Measurements from ENCODE around the gene GNLY. TPM values are rescaled to one million over a fixed set of nuclear protein-coding genes. Genes with fewer than 3 reads are reported as not detected.
"Not testable (repeated sequence)": the region's sequence is repeated elsewhere in the genome, so short reads cannot be mapped to it uniquely, and the experiment has no call there.

GNLY gene
- polyA plus RNA-seq, 1 experiment = not detected

GRCh38 chr2:85668009-85668856 lies 25.9 kb upstream of the GNLY start, which contains the start of gene SFTPB:
Gene SFTPB (minus strand): TSS chr2:85668199. CDS start chr2:85668183, 16 bp downstream.
- no peak within 1 kb of the TSS for H3K4me3 ChIP-seq (ENCODE audit: low read depth, low read length)
- no peaks in the 10 kb centered on the region for H3K27me3 ChIP-seq (ENCODE audit: control insufficient read depth, insufficient read depth, low read length)
- ChIA-PET CTCF (interaction anchor here (0.6 to 2.9 kb wide), 4 partner anchors 11 to 60 kb away, joined by 3 to 13 read pairs (median 4); no protein-coding TSS in a partner anchor), POLR2A (no interaction called here)
- H3K36me3 ChIP-seq (ENCODE audit: control insufficient read depth, insufficient read depth, low read length) = no peaks in the 10 kb centered on the region
- TF ChIP-seq CTCF (IDR thresholded peaks at IDR 0.05; ENCODE audit: insufficient read depth, low read depth, low read length) = no peak
- DNase-seq (ENCODE audit: low read depth) = no peak

- Histone ChIP-seq H3K27me3 (ENCODE audit: control insufficient read depth, insufficient read depth, low read length) (no peaks in the 10 kb centered on the region), H3K4me3 (ENCODE audit: low read depth, low read length) (no peak overlapping the region), H3K36me3 (ENCODE audit: control insufficient read depth, insufficient read depth, low read length) (no peaks in the 10 kb centered on the region)
- TF ChIP-seq CTCF (IDR thresholded peaks at IDR 0.05; ENCODE audit: insufficient read depth, low read depth, low read length) = no peak
- POLR2A ChIA-PET = no interaction called here
- no peak for DNase-seq (ENCODE audit: low read depth)
- CTCF ChIA-PET = interaction anchor here (0.6 to 1.2 kb wide), 4 partner anchors 11 to 60 kb away, joined by 3 to 4 read pairs (median 3); no protein-coding TSS in a partner anchor
Observed at GRCh38 chr2:85668857-85669142, 25.4 kb upstream of the GNLY start.

- POLR2A ChIA-PET = no interaction called here
- no peak for TF ChIP-seq CTCF (IDR thresholded peaks at IDR 0.05; ENCODE audit: insufficient read depth, low read depth, low read length)
- CTCF ChIA-PET = interaction anchor here (0.6 to 1.5 kb wide), 4 partner anchors 11 to 144 kb away, joined by 3 to 4 read pairs (median 4); no protein-coding TSS in a partner anchor
- DNase-seq (ENCODE audit: low read depth) = no peak
- Histone ChIP-seq H3K36me3 (ENCODE audit: control insufficient read depth, insufficient read depth, low read length) (no peaks in the 10 kb centered on the region), H3K27me3 (ENCODE audit: control insufficient read depth, insufficient read depth, low read length) (no peaks in the 10 kb centered on the region), H3K4me3 (ENCODE audit: low read depth, low read length) (no peak overlapping the region)
Observed at GRCh38 chr2:85669549-85669948, 24.6 kb upstream of the GNLY start.

GRCh38 chr2:85670416-85670815 lies 23.7 kb upstream of the GNLY start:
- H3K4me3 ChIP-seq (ENCODE audit: low read depth, low read length); POLR2A ChIA-PET; DNase-seq (ENCODE audit: low read depth); H3K27me3 ChIP-seq (ENCODE audit: control insufficient read depth, insufficient read depth, low read length); H3K36me3 ChIP-seq (ENCODE audit: control insufficient read depth, insufficient read depth, low read length): not testable (repeated sequence)
- CTCF ChIA-PET = interaction anchor here (0.9 to 1.5 kb wide), 3 partner anchors 9 to 13 kb away, joined by 3 to 5 read pairs (median 4); no protein-coding TSS in a partner anchor

GRCh38 chr2:85672456-85672855 lies 21.7 kb upstream of the GNLY start:
- ChIA-PET POLR2A (no interaction called here), CTCF (interaction anchor here (4.2 kb wide), 1 partner anchor 34 kb away, joined by 17 read pairs; no protein-coding TSS in a partner anchor)
- no peak for DNase-seq (ENCODE audit: low read depth)
- Histone ChIP-seq H3K36me3 (ENCODE audit: control insufficient read depth, insufficient read depth, low read length) (no peaks in the 10 kb centered on the region), H3K4me3 (ENCODE audit: low read depth, low read length) (no peak overlapping the region), H3K27me3 (ENCODE audit: control insufficient read depth, insufficient read depth, low read length) (no peaks in the 10 kb centered on the region)
- no peak for TF ChIP-seq CTCF (IDR thresholded peaks at IDR 0.05; ENCODE audit: insufficient read depth, low read depth, low read length)
